ENCODE data around the gene MBNL1. TPM values are rescaled to one million over a fixed set of nuclear protein-coding genes. Genes with fewer than 3 reads are reported as not detected.

The MBNL1 gene
- total and polyA plus RNA-seq, 2 of the 4 experiments (the other 2 are of a cell fraction), result 127 to 664 TPM

DNA sequence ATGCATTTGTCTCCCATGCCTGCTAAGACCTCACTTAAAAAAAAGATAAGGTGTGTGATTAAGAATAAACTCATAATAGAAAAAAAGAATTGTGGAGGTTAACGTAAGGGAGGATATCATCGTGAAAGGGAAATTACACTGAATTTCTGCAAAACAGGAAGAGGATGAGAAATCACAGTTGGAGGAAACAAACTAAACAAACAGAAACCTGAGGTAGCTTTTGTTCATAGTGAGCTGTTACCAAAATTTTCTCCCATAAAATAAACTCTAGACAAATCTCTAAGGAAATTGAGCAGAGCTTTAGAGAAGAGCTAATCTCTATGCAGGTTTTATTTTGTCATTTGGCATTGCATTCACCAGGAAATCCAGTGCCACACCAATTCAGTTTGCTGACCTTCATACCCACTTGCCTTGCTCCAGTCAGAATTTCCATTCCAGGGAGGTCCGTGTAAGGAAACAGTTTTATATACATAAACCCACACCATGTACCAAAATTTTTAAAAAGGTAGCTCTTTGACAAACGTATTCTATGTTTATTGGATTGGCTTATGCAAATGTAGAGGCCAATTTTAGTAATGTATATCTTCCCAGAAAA is 231.2 kb downstream of the MBNL1 start:
- Histone ChIP-seq H3K9me3 (ENCODE audit: control insufficient read depth, insufficient read depth, low read length) (no peaks in the 10 kb centered on the region), H2AK9ac (replicated peaks; ENCODE audit: low read depth, low read length, poor library complexity) (no peak overlapping the region), H3K4me2 (ENCODE audit: low read depth, low read length) (no peak overlapping the region), H3K36me3 (ENCODE audit: control insufficient read depth, insufficient read depth, low read length) (no peaks in the 10 kb centered on the region), H3K18ac (ENCODE audit: low read depth, low read length) (no peak overlapping the region), H2AK5ac (ENCODE audit: low read depth, low read length) (no peak overlapping the region), H3K79me1 (ENCODE audit: low read depth in 1 of 2, low read length in 2 of 2) (no peaks in the 10 kb centered on the region), H3K56ac (ENCODE audit: extremely low read depth, insufficient read depth, low read length) (no peak overlapping the region), H4K8ac (ENCODE audit: low read depth in 2 of 2, low read length in 2 of 2) (no peak overlapping the region), H3K9ac (ENCODE audit: low read depth, low read length) (no peak overlapping the region), H2BK20ac (ENCODE audit: low read depth, low read length) (no peak overlapping the region), H3K4ac (ENCODE audit: low read depth, low read length) (no peak overlapping the region), H2BK120ac (ENCODE audit: low read depth, low read length) (no peak overlapping the region), H3K4me1 (ENCODE audit: control insufficient read depth, insufficient read depth, low read length) (no peaks in the 10 kb centered on the region), H4K91ac (ENCODE audit: insufficient read depth, low read depth, low read length) (no peak overlapping the region), H2BK5ac (ENCODE audit: low read depth, low read length, poor library complexity, severe bottlenecking) (no peak overlapping the region), H3K4me3 (ENCODE audit: insufficient read depth, low read depth, low read length) (no peak overlapping the region), H3K27ac (ENCODE audit: insufficient read depth, low read length) (no peak overlapping the region), H2AFZ (replicated peaks; ENCODE audit: low read length, poor library complexity) (no peak overlapping the region), H3K14ac (replicated peaks; ENCODE audit: low read depth, low read length) (no peak overlapping the region), H3K9me1 (ENCODE audit: insufficient read depth, low read length) (no peaks in the 10 kb centered on the region), H3K27me3 (ENCODE audit: control insufficient read depth, insufficient read depth, low read length) (no peaks in the 10 kb centered on the region), H4K20me1 (ENCODE audit: insufficient read depth, low read length) (no peaks in the 10 kb centered on the region), H2BK15ac (ENCODE audit: low read depth, low read length) (no peak overlapping the region), H4K5ac (ENCODE audit: low read depth, low read length) (no peak overlapping the region), H3K23ac (ENCODE audit: low read depth, low read length) (no peak overlapping the region)
- DNase-seq (no peak), ATAC-seq (ENCODE audit: low read depth) (no peak)
- BruUV-seq (replicated peaks), result no TSS peak
- no CpG with 5 or more reads among the region's 4 CpGs for WGBS, 2 experiments (ENCODE audit: extremely low coverage in 2 of 2, insufficient read length in 1 of 2)
- POLR2A ChIA-PET (ENCODE audit: unreplicated experiment), result no interaction called here
- TF ChIP-seq POLR2A (IDR thresholded peaks at IDR 0.05; ENCODE audit: low read depth, low read length) (no peak), CHD1 (IDR thresholded peaks at IDR 0.05; ENCODE audit: low read depth, low read length) (no peak), FOS (IDR thresholded peaks at IDR 0.05; ENCODE audit: low read depth, low read length) (no peak)
- in situ Hi-C loops (cut with MboI; ENCODE audit: low sequenced_read_pairs) (no loop called here), intact Hi-C loops (cut with micrococcal nuclease) (no loop called here), dilution Hi-C loops (cut with HindIII; ENCODE audit: low sequenced_read_pairs, unreplicated experiment) (no loop called here)
- CTCF ChIA-PET, result interaction anchor here (0.9 to 1.3 kb wide), 2 partner anchors 12 to 71 kb away, joined by 3 read pairs; no protein-coding TSS in a partner anchor
